Stomach smooth muscle (tissue), 2 donors: ENCODE measurements around the gene PDZD2.

Experiments used
- H3K27ac ChIP-seq: one replicate; pipeline ENCODE4 v1.7.0; 2013; ENCODE audit warnings: mild to moderate bottlenecking, low read length, inconsistent platforms
- H3K27me3 ChIP-seq, 2 donors: one replicate each; pipeline ENCODE4 v1.7.0; 2013; ENCODE audit warnings: low read length in 2 of 2; ENCODE audit not compliant: insufficient read depth in 2 of 2, control insufficient read depth in 1 of 2
- H3K36me3 ChIP-seq, 2 donors: one replicate each; pipeline ENCODE4 v1.7.0; 2013; ENCODE audit warnings: low read length in 2 of 2; ENCODE audit not compliant: control insufficient read depth in 2 of 2, insufficient read depth in 2 of 2
- H3K4me1 ChIP-seq: one replicate; pipeline ENCODE4 v1.7.0; 2013; ENCODE audit warnings: low read length; ENCODE audit not compliant: control insufficient read depth, insufficient read depth
- H3K4me3 ChIP-seq, 2 donors: one replicate each; pipeline ENCODE4 v1.7.0; 2013; ENCODE audit warnings: low read length in 2 of 2
- H3K9ac ChIP-seq, 2 donors: one replicate each; pipeline ENCODE4 v1.7.0; 2013; ENCODE audit warnings: low read length in 2 of 2, mild to moderate bottlenecking in 1 of 2
- H3K9me3 ChIP-seq, 2 donors: one replicate each; pipeline ENCODE4 v1.7.0; 2013; ENCODE audit warnings: low read length in 2 of 2; ENCODE audit not compliant: control insufficient read depth in 2 of 2
- donor health status: healthy.
- donor health status: Pancreatic carcinoma.

PDZD2 gene

DNA sequence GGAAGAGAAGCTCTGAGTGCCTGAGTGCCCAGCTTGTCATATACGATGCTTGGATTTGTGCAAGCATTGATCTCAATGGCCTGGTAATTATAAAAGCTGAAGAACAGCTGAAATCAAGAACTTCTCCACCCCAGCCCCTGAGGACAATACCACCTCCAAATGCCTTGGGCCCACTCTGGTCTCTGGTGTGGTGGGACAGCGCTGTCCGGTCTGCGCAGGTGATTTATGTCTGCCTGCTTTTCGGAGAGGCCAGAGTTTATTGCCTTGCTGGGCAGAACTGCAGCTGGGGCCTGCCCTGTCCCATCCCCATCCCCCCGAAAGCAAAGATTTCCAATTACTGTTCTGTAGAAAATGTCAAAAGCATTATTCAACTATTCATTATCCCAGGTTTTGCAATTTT, 1.1 kb upstream of the PDZD2 start:
- peaks cover 0 to 2% of the 10 kb centered on the region in 2 donors for H3K27me3 ChIP-seq
- H3K9me3 ChIP-seq = no peaks in the 10 kb centered on the region
- H3K4me3 ChIP-seq = no peak overlapping the region
- no peaks in the 10 kb centered on the region for H3K36me3 ChIP-seq
- H3K9ac ChIP-seq = no peak overlapping the region
- peaks cover 15% of the 10 kb centered on the region for H3K4me1 ChIP-seq
- no peak overlapping the region for H3K27ac ChIP-seq

- peaks cover 15% of the 10 kb centered on the region for H3K4me1 ChIP-seq
- no peaks in the 10 kb centered on the region for H3K9me3 ChIP-seq
- no peak overlapping the region for H3K27ac ChIP-seq
- peak overlapping the region; percentile 31 to 60 for H3K9ac ChIP-seq
- H3K4me3 ChIP-seq = peak overlapping the region; percentile 80 to 81
- peaks cover 0 to 2% of the 10 kb centered on the region in 2 donors for H3K27me3 ChIP-seq
- H3K36me3 ChIP-seq = no peaks in the 10 kb centered on the region
Observed at GRCh38 chr5:31638345-31638744, 586 bp upstream of the PDZD2 start.

GRCh38 chr5:31639481-31640411, 815 bp downstream of the PDZD2 start:
- Histone ChIP-seq H3K36me3 (no peaks in the 10 kb centered on the region), H3K27ac (no peak overlapping the region), H3K4me3 (peak overlapping the region; percentile 40 to 80), H3K9ac (peak overlapping the region in 1 of 2 donors; percentile 15), H3K4me1 (peaks cover 15% of the 10 kb centered on the region), H3K27me3 (peaks cover 0 to 2% of the 10 kb centered on the region in 2 donors), H3K9me3 (no peaks in the 10 kb centered on the region)

- no peaks in the 10 kb centered on the region for H3K36me3 ChIP-seq
- H3K4me1 ChIP-seq = peaks cover 15% of the 10 kb centered on the region
- no peak overlapping the region for H3K4me3 ChIP-seq
- H3K9me3 ChIP-seq = no peaks in the 10 kb centered on the region
- peaks cover 0 to 2% of the 10 kb centered on the region in 2 donors for H3K27me3 ChIP-seq
- H3K9ac ChIP-seq = no peak overlapping the region
- H3K27ac ChIP-seq = no peak overlapping the region
Observed at GRCh38 chr5:31640573-31640972, 1.6 kb downstream of the PDZD2 start.

- Histone ChIP-seq H3K27ac (no peak overlapping the region), H3K27me3 (peaks cover 0 to 2% of the 10 kb centered on the region in 2 donors), H3K36me3 (no peaks in the 10 kb centered on the region), H3K4me1 (peaks cover 15% of the 10 kb centered on the region), H3K9ac (no peak overlapping the region), H3K9me3 (no peaks in the 10 kb centered on the region), H3K4me3 (no peak overlapping the region)
Observed at GRCh38 chr5:31641059-31641458, 2.1 kb downstream of the PDZD2 start.

DNA sequence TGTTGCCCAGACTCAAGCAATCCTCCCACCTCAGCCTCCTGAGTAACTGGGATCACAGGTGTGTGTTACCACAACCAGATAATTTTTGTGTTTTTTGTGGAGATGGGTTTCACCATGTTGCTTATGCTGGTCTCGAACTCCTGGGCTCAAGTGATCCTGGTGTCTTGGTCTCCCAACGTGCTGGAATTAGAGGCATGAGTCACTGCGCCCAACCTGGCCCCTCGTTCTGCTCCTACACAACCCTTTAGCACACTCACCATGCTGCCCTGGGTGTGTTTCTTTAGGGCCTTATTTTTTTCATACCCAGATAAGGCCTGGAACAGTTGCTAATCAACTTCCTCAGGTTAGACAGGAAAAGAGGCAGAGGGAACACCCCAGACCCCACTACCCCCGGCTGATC, 2.6 kb downstream of the PDZD2 start:
- H3K36me3 ChIP-seq = no peaks in the 10 kb centered on the region
- H3K27ac ChIP-seq = no peak overlapping the region

DNA sequence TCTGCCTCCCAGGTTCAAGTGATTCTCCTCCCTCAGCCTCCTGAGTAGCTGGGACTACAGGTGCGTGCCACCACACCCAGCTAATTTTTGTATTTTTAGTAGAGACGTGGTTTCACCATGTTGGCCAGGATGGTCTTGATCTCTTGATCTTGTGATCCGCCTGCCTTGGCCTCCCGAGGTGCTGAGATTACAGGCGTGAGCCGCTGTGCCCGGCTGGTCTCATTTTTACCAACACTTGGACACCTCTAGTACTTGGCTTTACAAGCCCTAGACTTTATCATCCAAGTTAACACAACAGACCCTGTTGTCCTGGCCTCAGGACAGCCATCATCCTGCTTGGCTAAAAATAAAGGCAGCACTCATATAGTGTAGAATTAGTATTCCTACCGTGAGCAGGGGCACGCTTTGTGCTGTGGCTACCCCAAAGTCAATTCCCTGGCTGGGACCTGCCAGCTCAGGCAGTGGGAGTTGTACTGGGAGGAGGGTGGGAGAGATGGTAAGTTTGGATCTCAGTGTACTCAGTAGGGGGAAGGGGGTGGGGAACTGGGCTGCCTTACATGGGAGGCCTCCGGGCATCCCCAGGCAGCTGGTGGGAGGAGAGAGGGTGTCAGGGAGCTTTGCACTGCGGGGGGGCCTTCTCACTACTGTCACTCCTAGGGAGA, 6.6 kb downstream of the PDZD2 start:
- no peak overlapping the region for H3K4me3 ChIP-seq
- H3K27ac ChIP-seq = no peak overlapping the region
- H3K9ac ChIP-seq = no peak overlapping the region
- peaks cover 0 to 2% of the 10 kb centered on the region in 2 donors for H3K27me3 ChIP-seq
- no peaks in the 10 kb centered on the region for H3K4me1 ChIP-seq
- no peaks in the 10 kb centered on the region for H3K36me3 ChIP-seq
- no peaks in the 10 kb centered on the region for H3K9me3 ChIP-seq

More for the DNA sequence above, 2.6 kb downstream of the PDZD2 start:
- Histone ChIP-seq H3K4me3 (no peak overlapping the region), H3K9me3 (no peaks in the 10 kb centered on the region), H3K9ac (no peak overlapping the region), H3K4me1 (peaks cover 15% of the 10 kb centered on the region), H3K27me3 (peaks cover 0 to 2% of the 10 kb centered on the region in 2 donors)

DNA sequence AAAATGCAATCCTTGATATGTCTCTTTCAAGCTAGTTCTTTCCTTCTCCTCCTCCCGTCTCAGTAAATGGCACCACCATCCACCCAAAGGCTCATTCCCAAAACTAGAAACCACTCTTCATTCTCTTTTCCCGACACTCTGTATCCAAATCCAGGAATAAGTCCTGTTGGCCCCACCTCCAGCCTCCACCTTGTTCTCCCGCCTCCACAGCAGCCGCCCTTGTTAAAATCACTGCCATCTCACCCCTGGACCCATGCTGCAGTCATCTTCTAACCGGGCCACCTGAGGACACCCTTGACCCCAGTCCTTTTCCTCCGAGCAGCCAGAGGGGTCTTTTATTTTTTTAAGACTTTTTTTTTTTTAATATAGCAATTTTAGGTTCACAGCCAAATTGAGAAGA, 9.4 kb downstream of the PDZD2 start:
- H3K4me3 ChIP-seq = no peak overlapping the region
- no peaks in the 10 kb centered on the region for H3K27me3 ChIP-seq
- H3K27ac ChIP-seq = no peak overlapping the region
- no peaks in the 10 kb centered on the region for H3K4me1 ChIP-seq
- no peaks in the 10 kb centered on the region for H3K9me3 ChIP-seq
- H3K36me3 ChIP-seq = no peaks in the 10 kb centered on the region
- no peak overlapping the region for H3K9ac ChIP-seq

GRCh38 chr5:31651241-31651640, 12.3 kb downstream of the PDZD2 start:
- H3K4me1 ChIP-seq = no peaks in the 10 kb centered on the region
- H3K36me3 ChIP-seq = no peaks in the 10 kb centered on the region
- H3K27me3 ChIP-seq = no peaks in the 10 kb centered on the region
- no peaks in the 10 kb centered on the region for H3K9me3 ChIP-seq
- H3K4me3 ChIP-seq = no peak overlapping the region
- no peak overlapping the region for H3K27ac ChIP-seq
- H3K9ac ChIP-seq = no peak overlapping the region

GRCh38 chr5:31655491-31655890, 16.6 kb downstream of the PDZD2 start:
- H3K27me3 ChIP-seq = no peaks in the 10 kb centered on the region
- H3K36me3 ChIP-seq = no peaks in the 10 kb centered on the region
- no peaks in the 10 kb centered on the region for H3K9me3 ChIP-seq
- H3K9ac ChIP-seq = no peak overlapping the region
- no peak overlapping the region for H3K4me3 ChIP-seq
- H3K4me1 ChIP-seq = no peaks in the 10 kb centered on the region
- H3K27ac ChIP-seq = no peak overlapping the region

DNA sequence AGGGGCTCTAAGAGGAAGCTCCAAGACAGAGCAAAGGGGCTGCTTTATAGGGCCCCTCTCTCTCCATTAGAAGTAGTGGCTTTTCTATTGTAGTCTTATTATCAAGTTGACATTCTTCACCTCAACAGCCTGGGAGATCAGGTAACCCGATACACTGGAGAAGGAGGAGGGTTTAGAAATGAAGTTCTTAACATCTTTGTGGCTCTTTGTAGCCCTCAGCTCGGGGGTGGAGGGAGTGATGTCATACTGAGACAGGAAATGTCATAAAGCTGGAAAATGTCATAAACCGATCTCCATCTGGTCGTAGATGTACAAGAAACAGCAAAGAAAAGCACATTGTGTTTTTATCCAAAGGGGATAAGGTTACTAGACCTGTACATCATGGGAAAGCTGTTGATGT, 17.9 kb downstream of the PDZD2 start:
- Histone ChIP-seq H3K36me3 (no peaks in the 10 kb centered on the region), H3K9me3 (no peaks in the 10 kb centered on the region), H3K27ac (no peak overlapping the region), H3K4me3 (no peak overlapping the region), H3K9ac (no peak overlapping the region), H3K4me1 (no peaks in the 10 kb centered on the region), H3K27me3 (no peaks in the 10 kb centered on the region)
